Activated CD4-positive, alpha-beta T cell treated with anti-CD3 and anti-CD28 coated beads, Interleukin-10, Interleukin-2, amounts not matched to agents 100 ng/mL and 50 ng/mL, durations not matched to agents 16 hours and 8 hours (primary cell): Measurements from ENCODE around the gene FOXN3.
A peak's percentile ranks its signal among the peaks of the same experiment; 100 is the strongest.

Source experiments
- DNase-seq: peaks from one replicate; pipeline ENCODE4 v3.0.0-alpha.2; 2020

The FOXN3 gene

DNA sequence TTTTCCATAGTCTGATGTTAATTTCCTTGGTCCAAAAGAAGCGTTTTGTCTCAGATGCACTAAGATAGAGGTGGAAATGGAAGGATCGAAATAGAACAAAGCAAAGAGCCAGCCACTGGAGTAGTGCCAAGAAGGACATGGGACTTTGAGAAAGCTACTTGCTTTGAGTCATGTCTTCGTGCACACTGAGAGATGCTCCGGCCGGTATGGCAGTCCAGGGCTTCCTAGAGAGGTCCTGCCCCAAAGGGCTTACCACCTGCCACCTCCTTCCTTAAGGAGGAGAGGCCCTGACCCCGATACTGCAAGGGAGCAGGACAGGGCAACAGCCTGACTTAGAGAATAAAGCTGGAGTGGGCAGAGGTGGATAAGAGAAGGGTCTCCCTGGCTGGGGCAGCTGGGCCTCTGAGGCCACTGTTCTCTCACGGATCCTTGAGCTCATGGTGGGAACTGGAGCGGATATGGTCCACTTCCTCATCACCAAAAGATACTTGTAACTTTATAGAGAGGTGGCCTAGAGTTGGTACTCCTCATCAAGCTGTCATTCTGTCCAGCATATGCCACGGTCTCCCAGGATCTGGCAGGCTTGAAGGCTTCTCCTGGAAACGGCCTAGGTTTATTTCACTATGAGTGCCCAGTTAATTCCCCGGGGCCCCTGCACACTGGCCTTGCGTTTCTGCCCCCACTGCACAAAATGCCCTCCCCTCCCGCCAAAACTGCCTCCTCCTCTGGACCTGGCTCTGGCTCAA, 57.4 kb downstream of the FOXN3 start:
- no peak for DNase-seq

DNA sequence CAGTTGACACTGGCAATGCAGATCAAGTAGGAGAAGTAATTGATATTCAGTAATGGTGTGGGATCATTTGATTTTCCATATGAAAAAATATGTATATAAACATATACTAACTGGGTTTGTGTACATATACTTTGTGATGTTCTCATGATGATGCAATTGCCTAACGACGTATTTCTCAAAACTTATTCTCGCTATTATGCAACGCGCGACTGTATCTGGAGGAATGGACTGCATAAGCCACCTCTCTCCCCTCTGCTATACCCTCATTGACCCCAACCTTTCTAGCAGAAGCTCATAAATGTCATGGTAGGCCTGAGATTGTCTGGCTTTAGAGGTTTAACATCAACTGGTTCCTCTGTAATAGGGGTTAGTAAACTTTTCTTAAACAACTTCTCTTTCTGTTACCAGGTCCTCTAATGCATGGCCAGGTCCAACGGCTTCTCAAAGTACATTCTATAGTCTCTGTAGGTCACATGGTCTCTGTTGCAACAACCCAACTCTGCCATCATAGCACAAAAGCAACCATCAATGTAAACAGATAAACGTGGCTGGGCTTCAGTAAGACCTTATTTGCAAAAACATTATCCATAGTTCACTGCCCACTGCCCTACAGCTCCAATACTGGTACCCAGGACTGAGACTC, 59.3 kb downstream of the FOXN3 start:
- DNase-seq, result no peak

DNA sequence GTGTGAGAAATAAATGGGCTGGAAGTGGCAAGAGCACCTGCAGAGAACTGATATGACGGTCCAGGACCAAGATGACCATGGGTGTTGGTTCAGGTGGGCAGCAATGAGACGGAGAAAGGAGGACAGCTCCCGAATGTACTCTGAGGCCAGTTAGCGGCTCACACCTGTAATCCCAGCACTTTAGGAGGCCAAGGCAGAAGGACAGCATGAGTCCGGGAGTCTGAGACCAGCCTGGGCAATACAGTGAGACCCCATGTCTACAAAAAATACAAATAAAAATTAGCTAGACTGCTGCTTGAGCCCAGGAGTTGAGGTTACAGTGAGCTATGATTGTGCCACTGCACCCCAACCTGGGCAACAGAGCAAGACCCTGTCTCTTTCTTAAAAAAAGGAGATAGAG, 60.1 kb downstream of the FOXN3 start:
- no peak for DNase-seq

DNA sequence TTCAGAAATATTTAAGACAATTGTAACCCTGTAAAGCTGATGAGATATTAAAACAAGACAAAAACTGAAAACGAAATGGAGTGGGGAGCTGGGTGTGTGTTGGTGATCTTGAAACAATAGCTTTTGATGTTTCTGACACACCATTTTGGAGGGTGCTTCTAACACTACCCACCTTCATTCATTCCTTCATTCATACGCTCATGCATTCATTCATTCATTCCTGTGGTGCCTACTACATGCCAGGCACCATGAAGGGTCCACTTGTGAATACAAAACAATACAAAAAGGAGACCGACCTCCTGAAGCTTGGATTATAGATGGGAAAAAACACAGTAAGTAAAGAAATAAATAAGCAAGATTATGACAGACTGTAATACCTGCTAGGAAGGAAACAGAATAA, 60.5 kb downstream of the FOXN3 start:
- no peak for DNase-seq

DNA sequence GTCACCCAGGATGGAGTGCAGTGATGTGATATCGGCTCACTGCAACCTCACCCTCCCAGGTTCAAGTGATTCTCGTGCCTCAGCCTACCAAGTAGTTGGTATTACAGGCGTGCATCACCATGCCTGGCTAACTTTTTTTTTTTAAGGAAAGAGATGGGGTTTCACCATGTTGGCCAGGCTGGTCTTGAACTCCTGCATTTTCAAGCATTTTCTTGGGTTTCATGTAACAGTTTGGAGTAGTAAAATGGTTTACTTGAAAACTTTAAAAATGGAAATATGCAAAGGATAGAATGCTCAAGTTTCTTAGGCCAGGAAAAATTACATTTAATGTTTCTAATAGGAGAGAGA, 63.3 kb downstream of the FOXN3 start:
- DNase-seq, result no peak

DNA sequence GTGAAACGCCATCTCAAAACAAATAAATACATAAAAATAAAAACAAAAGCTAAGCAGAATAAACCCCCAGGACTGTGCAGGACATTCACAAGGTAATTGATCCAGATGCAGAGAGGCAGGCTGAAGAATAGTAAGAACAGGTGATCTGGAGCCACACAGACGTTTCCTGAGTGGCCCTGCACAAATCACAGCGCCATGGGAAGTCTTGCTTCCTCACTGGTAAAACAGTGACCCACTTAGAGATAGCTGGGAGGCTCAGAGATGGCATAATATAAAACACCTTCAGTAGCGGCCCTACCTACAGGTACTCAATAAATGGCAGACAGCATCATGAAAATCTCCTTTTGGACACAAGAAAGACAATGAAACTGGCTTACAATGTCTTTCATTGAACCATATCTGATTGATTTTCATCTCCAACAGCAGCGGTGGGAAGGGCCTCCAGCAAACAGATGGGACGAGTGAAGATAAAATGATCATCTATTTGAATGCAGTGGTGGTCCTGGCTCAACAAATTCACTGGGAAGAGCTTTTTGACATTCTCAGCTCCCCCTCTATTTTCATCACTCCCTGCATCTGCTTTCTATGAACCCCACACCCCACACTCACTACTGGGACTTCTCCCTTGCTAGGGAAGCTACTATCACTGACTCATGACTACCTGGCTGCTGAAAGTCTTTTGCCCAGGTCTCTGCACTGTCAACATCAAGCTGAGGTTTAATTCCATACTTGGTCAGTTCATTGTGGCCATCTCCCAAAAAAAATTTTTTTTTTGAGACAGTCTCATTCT, 63.9 kb downstream of the FOXN3 start:
- no peak for DNase-seq

DNA sequence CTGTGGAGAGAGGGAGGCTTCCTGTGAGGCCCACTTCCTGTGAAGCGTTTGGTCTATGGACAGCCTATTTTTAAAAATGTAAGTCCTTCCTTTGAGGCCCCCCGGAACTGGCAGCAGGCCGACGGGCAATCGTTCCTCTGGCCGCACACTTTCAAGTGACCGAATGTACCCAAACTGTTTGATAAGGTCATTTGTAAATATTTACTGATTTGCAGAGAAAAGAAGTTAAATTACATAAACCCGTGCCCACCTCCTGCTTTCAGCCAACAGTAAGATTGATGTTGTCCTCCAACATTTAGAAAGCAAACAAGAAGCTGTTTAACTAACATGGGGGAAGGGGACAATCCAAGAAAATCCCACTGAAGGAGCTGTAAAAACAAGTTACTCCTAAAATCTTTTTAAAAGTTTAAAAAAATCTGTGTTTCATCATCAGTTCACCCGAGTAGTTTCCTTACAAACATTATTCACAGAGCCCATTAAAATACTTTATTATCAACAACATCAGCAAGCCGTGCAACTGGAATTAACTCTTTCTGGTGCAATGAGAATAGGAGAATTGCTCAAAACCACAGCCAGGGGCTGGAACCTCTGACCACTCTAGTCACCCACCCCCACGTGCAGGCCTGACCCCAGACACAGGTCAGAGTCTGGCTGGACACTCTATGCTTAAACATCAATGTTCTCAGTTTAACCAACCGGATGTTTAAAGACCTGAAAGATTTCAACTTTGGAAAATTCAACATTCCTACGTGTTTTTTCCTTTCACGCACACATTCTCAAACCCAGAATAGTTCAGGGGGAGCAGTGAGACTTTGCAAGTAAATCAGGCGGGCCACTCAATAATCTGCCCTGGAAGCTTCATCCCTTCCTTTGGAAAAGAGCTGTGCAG, 65.3 kb downstream of the FOXN3 start:
- DNase-seq, result peak; percentile 54

DNA sequence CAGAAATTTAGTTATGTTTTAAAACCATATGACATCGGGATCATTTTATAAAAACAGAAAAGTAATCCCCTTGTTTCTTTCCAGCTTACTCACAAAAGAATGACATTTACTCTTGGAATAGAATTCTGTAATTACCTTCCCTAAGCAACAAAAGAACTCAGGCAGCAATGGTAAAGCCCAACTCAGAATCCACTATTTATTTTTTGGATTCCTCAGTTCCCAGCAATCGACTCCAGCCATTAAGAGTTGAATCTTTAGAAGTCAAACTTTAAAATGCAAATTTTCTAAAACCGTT, 65.9 kb downstream of the FOXN3 start:
- no peak for DNase-seq

DNA sequence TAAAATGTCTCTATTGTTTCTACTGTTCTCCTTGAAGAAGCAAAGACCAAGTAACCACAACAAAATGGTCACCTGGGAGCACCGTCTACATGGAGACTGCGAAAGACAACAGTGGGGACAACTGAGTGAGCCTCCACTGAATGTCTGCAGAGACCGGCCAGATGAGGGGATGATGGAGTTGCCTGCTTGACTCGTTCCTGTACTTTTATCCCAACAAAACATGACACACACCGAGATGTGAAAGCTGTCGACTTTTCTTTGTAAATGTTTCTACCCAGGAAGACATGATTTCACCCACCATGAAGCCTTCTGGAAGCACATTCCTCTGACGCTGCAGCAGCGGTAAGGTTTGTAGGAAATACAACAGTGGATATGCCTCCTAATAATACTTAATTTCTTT, 66.9 kb downstream of the FOXN3 start:
- DNase-seq, result no peak

DNA sequence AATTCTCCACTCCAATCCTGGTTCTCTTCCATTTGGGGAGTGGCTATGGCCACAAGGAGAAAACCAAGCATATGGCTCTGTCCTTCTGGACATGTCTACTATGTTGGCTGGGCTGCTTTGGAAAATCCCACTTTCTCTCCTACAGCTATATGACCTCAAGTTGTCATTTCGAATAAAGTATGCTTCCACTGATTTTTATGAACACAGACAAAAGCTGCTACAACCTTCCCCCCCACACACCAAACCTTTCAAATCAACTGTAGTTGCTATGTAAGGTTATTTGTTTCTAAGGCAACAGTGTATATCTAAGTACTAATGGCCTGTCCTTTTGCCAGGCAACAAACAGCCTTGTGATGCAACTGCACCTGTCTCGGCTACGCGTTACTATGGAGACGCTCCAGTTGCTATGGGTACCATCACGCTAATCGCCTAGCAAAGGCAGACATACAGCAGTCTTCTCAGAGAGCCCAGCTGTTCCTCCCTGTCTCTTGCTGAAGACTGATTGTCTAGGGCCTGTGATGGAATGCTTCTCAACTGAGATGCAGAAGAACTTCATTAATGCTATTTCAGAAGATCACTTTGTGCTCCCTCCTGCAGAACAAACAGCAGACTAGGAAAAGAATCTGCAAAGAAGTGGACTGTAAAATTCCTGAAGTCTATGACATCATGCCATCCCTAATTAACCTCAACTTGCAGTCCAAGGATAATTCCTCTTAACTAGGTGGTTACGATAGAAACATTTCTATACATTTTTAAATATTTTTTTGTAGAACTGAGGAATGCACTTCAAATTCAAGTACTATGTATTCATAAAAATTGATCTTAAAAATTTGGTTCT, 67.6 kb downstream of the FOXN3 start:
- no peak for DNase-seq

DNA sequence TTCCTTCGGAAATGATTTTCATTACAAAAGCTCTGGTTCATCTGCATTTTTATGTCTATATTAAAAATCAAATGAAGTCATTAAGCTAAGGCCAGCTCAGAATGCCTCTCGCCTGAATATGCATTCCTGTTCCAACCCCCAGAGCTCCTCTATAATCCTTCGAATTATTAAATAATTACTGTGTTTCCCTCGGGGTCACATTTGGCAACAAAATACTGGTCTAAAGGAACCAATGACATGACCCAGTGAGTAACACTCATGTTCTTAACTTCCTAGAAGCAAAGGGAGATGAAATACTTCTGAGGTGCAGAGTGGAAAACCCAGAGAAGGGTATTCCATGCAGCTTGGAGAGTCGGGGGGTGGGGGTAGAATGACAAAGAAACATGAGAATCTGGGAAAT, 68.3 kb downstream of the FOXN3 start:
- no peak for DNase-seq

DNA sequence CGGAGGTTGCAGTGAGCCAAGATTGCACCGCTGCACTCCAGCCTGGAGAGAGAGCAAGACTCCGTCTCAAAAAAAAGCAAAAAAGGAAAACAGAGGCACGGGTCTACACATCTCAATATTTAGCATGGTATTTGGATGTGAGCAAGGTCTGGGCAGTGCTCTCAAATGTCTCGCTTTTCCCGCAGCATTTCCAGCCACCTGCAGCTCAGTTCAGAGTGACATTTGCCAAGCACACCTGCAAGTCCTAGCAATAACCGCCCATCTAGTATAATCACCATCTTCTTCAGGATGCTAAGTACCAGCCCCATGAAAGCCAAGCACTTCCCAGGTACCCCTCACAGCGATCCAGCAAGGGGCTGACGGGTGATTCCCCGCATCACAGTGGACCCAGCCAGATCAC, 69.1 kb downstream of the FOXN3 start:
- DNase-seq, result no peak

DNA sequence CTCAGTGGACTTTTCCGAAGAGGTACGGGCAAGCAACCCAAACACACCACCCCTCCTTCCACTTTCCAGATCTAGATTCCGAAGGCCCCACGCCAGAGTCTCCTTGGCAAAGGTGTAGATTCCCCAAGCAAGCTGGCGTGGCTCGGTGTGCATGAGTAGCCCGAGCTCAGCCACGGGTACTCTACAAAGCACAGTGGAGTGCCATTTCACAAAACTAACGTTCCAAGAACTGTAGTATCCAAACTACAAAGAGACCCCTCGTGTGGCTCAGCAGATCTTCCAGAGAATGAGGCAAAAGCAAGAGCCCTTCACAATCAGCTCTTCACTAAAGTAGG, 72.1 kb downstream of the FOXN3 start:
- no peak for DNase-seq

DNA sequence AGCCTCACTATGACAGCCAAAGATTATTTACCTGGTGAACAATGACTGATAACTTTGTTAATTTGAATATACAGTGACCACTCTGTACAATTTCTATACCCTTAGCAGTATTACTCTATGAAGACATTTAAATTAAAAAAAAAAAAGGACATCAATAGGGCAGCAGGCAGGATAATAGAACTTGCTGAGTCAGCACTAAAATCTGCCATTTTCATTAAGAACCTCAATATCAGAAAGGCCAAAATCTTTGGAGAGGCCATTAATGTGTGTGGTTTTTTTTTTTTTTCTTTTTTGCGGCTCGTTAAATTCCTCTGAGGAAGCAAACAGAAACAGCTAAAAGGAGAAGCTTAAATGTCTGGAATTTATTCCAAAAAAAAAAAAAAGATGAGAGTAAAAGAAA, 73.7 kb downstream of the FOXN3 start:
- no peak for DNase-seq

DNA sequence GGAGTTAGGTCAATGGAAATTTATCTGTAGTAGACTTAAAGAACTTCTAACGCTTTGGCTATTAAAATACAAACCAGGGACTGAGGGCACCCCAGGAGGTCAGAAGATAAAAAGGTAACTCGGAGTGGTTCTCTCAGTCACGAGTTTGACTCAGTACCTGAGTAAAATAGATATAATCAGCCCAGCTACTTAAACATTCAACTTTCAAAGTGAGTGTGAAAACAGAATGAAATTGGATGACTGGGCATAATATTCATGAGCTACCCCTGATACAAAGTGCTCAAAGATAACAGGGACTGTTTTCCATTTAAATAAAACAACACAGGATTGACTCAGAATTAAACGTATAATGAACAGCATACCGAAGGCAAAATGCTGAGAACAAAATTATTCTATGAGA, 75.0 kb downstream of the FOXN3 start:
- DNase-seq, result peak; percentile 69

DNA sequence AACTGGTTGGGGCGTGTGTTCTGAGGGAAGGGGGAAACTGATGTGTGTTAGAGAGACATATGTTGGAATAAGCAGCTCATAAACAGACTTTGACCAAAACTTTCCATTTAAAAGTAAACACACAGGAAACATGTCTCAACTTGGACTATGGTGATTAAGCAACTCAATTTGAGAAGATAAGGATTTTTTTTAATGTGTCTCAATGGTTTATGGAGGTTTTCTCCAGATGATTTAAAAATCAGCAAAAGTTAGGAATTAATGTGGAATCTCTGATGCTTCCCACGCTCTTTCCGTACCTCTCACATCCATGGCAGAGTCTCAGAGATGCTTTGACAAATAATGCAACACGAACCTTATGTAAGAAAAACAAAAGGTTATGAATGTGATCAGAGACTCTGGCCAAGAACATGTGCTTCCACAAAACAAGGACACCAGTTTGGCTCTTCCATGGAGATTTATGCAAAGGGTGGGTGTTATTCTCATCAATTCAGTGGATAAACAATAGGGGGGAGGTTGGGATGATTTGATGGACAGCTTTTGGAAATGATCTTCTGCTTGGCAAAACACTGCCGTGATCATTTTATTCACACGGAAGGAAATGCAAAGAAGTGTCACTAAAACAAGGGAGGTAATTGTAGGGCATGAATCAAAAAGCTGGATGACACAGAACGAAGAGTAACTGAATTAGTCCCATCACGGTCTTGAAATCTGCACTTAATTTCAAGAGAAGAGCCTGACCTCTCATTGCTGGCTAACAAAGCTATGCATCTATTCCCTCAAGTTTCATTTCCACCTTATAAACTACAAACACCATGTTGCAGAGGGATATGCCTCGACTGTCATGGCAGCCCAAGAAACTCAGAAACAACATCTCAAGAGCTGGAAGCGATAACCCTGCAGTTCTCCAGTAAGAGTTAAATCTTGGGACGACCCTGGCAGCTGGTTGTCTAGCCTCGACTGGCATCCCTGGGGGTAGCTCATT, 76.5 kb downstream of the FOXN3 start:
- DNase-seq, result no peak

DNA sequence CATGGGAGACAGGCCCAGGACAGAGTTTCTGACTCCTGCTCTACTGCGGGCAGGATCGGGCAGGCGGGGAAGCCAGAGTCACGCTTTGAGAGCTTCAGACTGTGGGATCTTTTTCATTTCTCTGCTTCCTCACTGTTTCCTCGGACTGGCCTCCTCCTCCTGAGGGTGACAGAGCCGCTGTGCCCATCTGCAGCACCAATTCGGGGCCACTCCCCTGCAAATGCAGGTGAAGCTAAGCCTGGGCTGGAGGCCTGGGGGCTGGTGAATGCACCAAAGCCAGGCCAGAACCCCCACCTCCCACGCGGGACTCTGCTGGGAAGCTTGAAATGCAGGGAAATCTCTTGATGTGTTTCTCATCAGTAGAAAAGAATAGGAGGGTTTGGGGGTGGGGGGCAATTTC, 77.5 kb downstream of the FOXN3 start:
- DNase-seq, result no peak

DNA sequence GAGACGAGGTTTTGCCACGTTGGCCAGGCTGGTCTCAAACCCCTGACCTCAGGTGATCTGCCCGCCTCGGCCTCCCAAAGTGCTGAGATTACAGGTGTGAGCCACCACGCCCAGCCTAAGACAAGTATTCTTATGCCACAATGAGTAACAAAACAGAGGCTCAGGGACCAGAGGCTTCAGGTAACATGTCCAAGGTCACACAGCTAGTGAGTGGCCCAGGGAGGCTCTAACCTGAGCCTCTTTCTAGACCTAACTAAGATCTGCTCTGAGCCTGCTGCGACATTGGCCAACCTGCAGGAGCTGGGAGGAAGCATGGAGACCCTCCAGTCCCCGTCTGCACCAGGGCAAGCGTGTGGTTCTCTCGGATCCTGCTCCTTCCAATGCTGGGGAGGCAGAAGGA, 77.9 kb downstream of the FOXN3 start:
- no peak for DNase-seq

DNA sequence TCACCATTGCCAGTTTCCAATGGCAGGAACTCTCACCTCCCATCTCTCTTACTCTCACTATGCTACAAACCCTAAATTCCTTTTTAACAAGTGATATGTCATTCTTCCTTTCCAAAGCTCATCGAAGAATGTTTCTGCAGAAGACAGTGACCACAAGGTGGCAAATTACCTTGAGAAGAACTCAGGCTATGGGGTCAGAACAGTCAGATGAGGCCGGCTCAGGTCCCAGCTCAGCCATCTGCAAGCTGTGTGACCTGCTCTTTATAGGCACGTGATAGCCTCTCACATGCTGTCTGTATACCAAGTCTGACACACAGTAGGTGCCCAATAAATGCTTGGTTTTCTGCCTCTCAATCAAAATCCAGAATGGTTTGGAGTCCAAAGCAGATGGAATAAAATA, 80.7 kb downstream of the FOXN3 start:
- no peak for DNase-seq

DNA sequence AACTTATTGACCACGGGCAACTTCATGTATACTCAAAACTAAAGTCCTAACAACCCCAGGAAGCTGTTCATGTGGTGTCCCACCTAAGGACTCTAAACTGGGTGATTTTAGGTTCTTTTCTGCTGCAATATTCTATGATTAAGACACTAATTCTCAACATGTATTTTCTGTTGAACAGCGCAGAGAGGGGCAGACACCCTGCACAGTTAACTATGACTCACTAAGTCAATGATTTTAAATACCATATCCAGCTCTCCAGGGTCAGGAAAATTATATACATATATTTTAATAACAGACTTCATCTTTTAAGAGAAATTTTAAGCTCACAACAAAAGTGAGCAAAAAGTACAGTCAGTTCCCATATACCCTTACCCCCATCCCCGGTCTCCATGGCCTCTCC, 85.0 kb downstream of the FOXN3 start:
- no peak for DNase-seq

DNA sequence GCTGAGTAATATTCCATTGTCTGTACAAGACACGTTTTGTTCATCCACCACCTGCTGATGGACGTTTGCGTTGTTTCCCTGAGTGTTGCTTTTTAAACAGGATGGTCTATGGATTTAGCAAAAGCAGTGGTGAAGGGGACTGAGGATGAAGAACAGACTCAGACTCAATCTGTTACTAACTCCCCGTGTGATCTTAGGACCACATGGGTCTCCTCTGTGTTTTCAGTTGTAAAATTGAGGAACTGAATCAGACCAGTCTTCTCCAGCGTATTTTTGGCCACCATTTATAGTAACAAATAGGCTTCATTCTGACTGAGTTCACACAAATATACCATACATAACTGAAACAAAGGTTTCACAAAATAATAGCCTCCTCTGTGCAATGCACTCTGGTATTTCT, 85.6 kb downstream of the FOXN3 start:
- no peak for DNase-seq
